Measurements from ENCODE around the gene SUSD1. TPM values are rescaled to one million over a fixed set of nuclear protein-coding genes. Genes with fewer than 3 reads are reported as not detected.
A peak's percentile ranks its signal among the peaks of the same experiment; 100 is the strongest.

Gene SUSD1
- total and polyA plus RNA-seq, 2 donors (not counting 3 experiments of a cell fraction or from before 2014, with no cell fraction given), result 33.1 to 37.8 TPM

DNA sequence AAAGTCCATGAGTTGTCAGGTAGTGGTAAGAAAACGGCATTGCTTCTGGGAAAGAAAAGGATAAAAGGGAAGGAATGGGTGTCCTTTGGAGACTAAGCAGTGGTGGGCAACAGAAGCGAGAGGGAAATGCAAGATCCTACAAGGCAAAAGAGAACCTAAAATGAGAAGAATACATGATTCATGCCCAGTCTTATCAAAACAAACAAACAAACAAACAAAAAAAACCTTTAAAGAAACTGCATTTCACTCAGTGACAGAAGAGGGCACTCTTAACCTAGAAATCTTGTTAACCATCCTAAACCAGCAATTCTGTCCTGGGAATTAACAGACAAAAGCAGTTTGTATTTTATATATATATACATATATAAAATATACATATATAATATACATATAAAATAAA, 88.5 kb downstream of the SUSD1 start:
- H3K4me1 ChIP-seq (ENCODE audit: control insufficient read depth, extremely low read depth, insufficient read depth, low read length), result peaks cover 10% of the 10 kb centered on the region
- no peaks in the 10 kb centered on the region for H3K27me3 ChIP-seq (ENCODE audit: control insufficient read depth in 2 of 2, insufficient read depth in 2 of 2, low read length in 2 of 2)
- no TSS peak for BruUV-seq (replicated peaks)
- no peak overlapping the region for H3K4me3 ChIP-seq (replicated peaks in 1 of 3; ENCODE audit: insufficient read depth in 1 of 3, low read depth in 1 of 3, low read length in 3 of 3)
- H3K9me1 ChIP-seq (replicated peaks; ENCODE audit: control insufficient read depth, extremely low read depth, insufficient read depth, low read length), result no peaks in the 10 kb centered on the region
- FAIRE-seq (no peak), DNase-seq (ENCODE audit: low read depth, low spot score) (peak; percentile 48)
- ChIA-PET POLR2A (no interaction called here), CTCF (interaction anchor here (1.0 to 7.4 kb wide), 4 partner anchors 11 to 816 kb away, joined by 3 to 60 read pairs (median 4); no protein-coding TSS in a partner anchor)
- H3K9ac ChIP-seq (replicated peaks; ENCODE audit: extremely low read depth, insufficient read depth, low read length), result no peak overlapping the region
- H2AFZ ChIP-seq (ENCODE audit: low read depth, low read length), result no peak overlapping the region
- intact Hi-C loops (cut with micrococcal nuclease), result loop anchor here (1.0 to 5.0 kb wide), 3 partner anchors 275 to 706 kb away; no protein-coding TSS in a partner anchor
- no peaks in the 10 kb centered on the region for H3K79me2 ChIP-seq (ENCODE audit: control insufficient read depth, insufficient read depth, low read length)
- H3K36me3 ChIP-seq (ENCODE audit: control insufficient read depth in 2 of 2, extremely low read depth in 1 of 2, insufficient read depth in 2 of 2, low read length in 2 of 2), result no peaks in the 10 kb centered on the region
- dilution Hi-C loops (cut with MboI; ENCODE audit: extremely low pct_ligation_motif_present, low sequenced_read_pairs), result no loop called here
- TF ChIP-seq, protein P1, sequence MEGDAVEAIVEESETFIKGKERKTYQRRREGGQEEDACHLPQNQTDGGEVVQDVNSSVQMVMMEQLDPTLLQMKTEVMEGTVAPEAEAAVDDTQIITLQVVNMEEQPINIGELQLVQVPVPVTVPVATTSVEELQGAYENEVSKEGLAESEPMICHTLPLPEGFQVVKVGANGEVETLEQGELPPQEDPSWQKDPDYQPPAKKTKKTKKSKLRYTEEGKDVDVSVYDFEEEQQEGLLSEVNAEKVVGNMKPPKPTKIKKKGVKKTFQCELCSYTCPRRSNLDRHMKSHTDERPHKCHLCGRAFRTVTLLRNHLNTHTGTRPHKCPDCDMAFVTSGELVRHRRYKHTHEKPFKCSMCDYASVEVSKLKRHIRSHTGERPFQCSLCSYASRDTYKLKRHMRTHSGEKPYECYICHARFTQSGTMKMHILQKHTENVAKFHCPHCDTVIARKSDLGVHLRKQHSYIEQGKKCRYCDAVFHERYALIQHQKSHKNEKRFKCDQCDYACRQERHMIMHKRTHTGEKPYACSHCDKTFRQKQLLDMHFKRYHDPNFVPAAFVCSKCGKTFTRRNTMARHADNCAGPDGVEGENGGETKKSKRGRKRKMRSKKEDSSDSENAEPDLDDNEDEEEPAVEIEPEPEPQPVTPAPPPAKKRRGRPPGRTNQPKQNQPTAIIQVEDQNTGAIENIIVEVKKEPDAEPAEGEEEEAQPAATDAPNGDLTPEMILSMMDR (IDR thresholded peaks at IDR 0.05; ENCODE audit: extremely low read depth in 1 of 2, insufficient read depth in 1 of 2, low read depth in 1 of 2, low read length in 2 of 2), result peak; percentile 21 to 34
- TF ChIP-seq FOS (IDR thresholded peaks at IDR 0.05; ENCODE audit: borderline replicate concordance, insufficient read depth, low read length), result no peak
- TF ChIP-seq EZH2 (IDR thresholded peaks at IDR 0.05; ENCODE audit: borderline replicate concordance, low read depth, low read length, severe bottlenecking), result no peak
- TF ChIP-seq GATA2 (IDR thresholded peaks at IDR 0.05; ENCODE audit: insufficient read depth, insufficient read length, low read depth, low read length), result no peak
- H3K4me2 ChIP-seq (ENCODE audit: insufficient read depth, low read length), result no peak overlapping the region
- H3K9me3 ChIP-seq (replicated peaks; ENCODE audit: control insufficient read depth, insufficient read depth, low read length), result no peaks in the 10 kb centered on the region
- H3K27ac ChIP-seq (ENCODE audit: insufficient read depth, low read depth, low read length), result no peak overlapping the region
- no peaks in the 10 kb centered on the region for H4K20me1 ChIP-seq (replicated peaks; ENCODE audit: control insufficient read depth, extremely low read depth, insufficient read depth, low read length)

DNA sequence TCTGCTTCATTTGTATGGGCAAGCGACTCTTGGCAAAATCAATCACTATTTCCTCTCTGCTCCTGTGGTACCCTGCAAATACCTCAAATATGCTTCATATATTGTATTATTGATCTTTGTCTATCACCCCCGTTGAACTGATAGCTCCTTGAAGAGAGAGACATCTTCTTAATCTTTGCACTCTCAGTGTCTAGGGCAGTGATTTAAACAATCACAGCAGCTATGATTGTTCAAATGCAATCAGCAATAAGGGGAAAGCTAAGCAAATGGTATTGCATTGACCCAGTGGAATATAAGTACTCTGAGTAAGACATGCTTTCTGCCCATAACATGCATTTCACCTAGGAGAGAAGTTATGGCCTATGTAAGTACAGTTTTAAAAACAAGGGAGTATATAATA, 90.2 kb downstream of the SUSD1 start:
- Histone ChIP-seq H3K36me3 (ENCODE audit: control insufficient read depth in 2 of 2, extremely low read depth in 1 of 2, insufficient read depth in 2 of 2, low read length in 2 of 2) (no peaks in the 10 kb centered on the region), H3K4me2 (ENCODE audit: insufficient read depth, low read length) (no peak overlapping the region), H3K27me3 (ENCODE audit: control insufficient read depth in 2 of 2, insufficient read depth in 2 of 2, low read length in 2 of 2) (no peaks in the 10 kb centered on the region), H3K4me1 (ENCODE audit: control insufficient read depth, extremely low read depth, insufficient read depth, low read length) (peaks cover 10% of the 10 kb centered on the region), H2AFZ (ENCODE audit: low read depth, low read length) (no peak overlapping the region), H4K20me1 (replicated peaks; ENCODE audit: control insufficient read depth, extremely low read depth, insufficient read depth, low read length) (no peaks in the 10 kb centered on the region), H3K27ac (ENCODE audit: insufficient read depth, low read depth, low read length) (no peak overlapping the region), H3K9me3 (replicated peaks; ENCODE audit: control insufficient read depth, insufficient read depth, low read length) (no peaks in the 10 kb centered on the region), H3K4me3 (replicated peaks in 1 of 3; ENCODE audit: insufficient read depth in 1 of 3, low read depth in 1 of 3, low read length in 3 of 3) (no peak overlapping the region), H3K9me1 (replicated peaks; ENCODE audit: control insufficient read depth, extremely low read depth, insufficient read depth, low read length) (no peaks in the 10 kb centered on the region), H3K9ac (replicated peaks; ENCODE audit: extremely low read depth, insufficient read depth, low read length) (no peak overlapping the region), H3K79me2 (ENCODE audit: control insufficient read depth, insufficient read depth, low read length) (no peaks in the 10 kb centered on the region)
- no TSS peak for BruUV-seq (replicated peaks)
- DNase-seq (ENCODE audit: low read depth, low spot score) (no peak), FAIRE-seq (no peak)
- ChIA-PET POLR2A (no interaction called here), CTCF (interaction anchor here (0.8 to 7.4 kb wide), 9 partner anchors 10 to 487 kb away, joined by 3 to 60 read pairs (median 3); partner anchors contain the start of gene PTBP3)
- intact Hi-C loops (cut with micrococcal nuclease), result loop anchor here (5.0 kb wide), 1 partner anchor 707 kb away; no protein-coding TSS in a partner anchor
- TF ChIP-seq MYC (IDR thresholded peaks at IDR 0.05; ENCODE audit: low read depth, low read length) (no peak), GATA2 (IDR thresholded peaks at IDR 0.05; ENCODE audit: insufficient read depth, insufficient read length, low read depth, low read length) (no peak), FOS (IDR thresholded peaks at IDR 0.05; ENCODE audit: borderline replicate concordance, insufficient read depth, low read length) (no peak), POLR2AphosphoS5 (IDR thresholded peaks at IDR 0.05; ENCODE audit: insufficient read depth, low read depth, low read length) (no peak), MAX (IDR thresholded peaks at IDR 0.05; ENCODE audit: insufficient read depth, insufficient read length) (no peak), JUN (IDR thresholded peaks at IDR 0.05; ENCODE audit: borderline replicate concordance, insufficient read depth, insufficient read length, low read depth) (no peak), POLR2A (IDR thresholded peaks at IDR 0.05; ENCODE audit: low read depth, low read length) (no peak)
- TF ChIP-seq, protein P1 (IDR thresholded peaks at IDR 0.05; ENCODE audit: extremely low read depth in 1 of 2, insufficient read depth in 1 of 2, low read depth in 1 of 2, low read length in 2 of 2), result no peak
- dilution Hi-C loops (cut with MboI; ENCODE audit: extremely low pct_ligation_motif_present, low sequenced_read_pairs), result no loop called here

Measured in endothelial cell of umbilical vein (primary cell).